Heart left ventricle (tissue), 16 donors: ENCODE results near the gene NUDT4. TPM values are rescaled to one million over a fixed set of nuclear protein-coding genes. Genes with fewer than 3 reads are reported as not detected.
"Not testable (repeated sequence)": the region's sequence is repeated elsewhere in the genome, so short reads cannot be mapped to it uniquely, and the experiment has no call there.

Source experiments
- ATAC-seq, 4 donors: fragments of 200-7000 bp; cut with Tn5 transposase; one replicate each; pipeline ENCODE4 v1.9.1; 2020 to 2022; ENCODE audit warnings: moderate library complexity in 4 of 4, mild to moderate bottlenecking in 3 of 4, moderate number of reproducible peaks in 1 of 4
- DNase-seq, 5 donors: peaks; one replicate each; pipeline ENCODE4 v3.0.0-alpha.2; 2020
- H3K27ac ChIP-seq, 12 donors: fragments of 200-600 bp; sonication (generic) in 4 of 12; one replicate each; pipeline versions ENCODE4 v1.5.0 to v1.8.0; 2016 to 2022; ENCODE audit warnings: mild to moderate bottlenecking in 2 of 12
- H3K27me3 ChIP-seq, 9 donors: fragments of 200-600 bp; sonication (generic) in 2 of 9; one replicate each; pipeline versions ENCODE4 v1.5.1 to v1.8.0; 2016 to 2022; ENCODE audit warnings: mild to moderate bottlenecking in 3 of 9
- H3K36me3 ChIP-seq, 9 donors: fragments of 200-600 bp; sonication (generic) in 2 of 9; one replicate each; pipeline versions ENCODE4 v1.5.0 to v1.8.0; 2018 to 2022; ENCODE audit warnings: mild to moderate bottlenecking in 2 of 9
- H3K4me1 ChIP-seq, 12 donors: fragments of 200-600 bp; sonication (generic) in 4 of 12; one replicate each; pipeline versions ENCODE4 v1.5.0 to v1.8.0; 2016 to 2022; ENCODE audit warnings: mild to moderate bottlenecking in 3 of 12
- H3K4me3 ChIP-seq, 12 donors: fragments of 200-600 bp; sonication (generic) in 4 of 12; one replicate each; pipeline versions ENCODE4 v1.5.0 to v1.8.0; 2017 to 2022; ENCODE audit warnings: mild to moderate bottlenecking in 9 of 12, moderate library complexity in 4 of 12
- H3K9me3 ChIP-seq, 12 donors: fragments of 200-600 bp; sonication (generic) in 4 of 12; one replicate each; pipeline versions ENCODE4 v1.5.0 to v1.8.0; 2016 to 2022; ENCODE audit warnings: mild to moderate bottlenecking in 1 of 12
- CTCF ChIP-seq, 12 donors: fragments of 200-600 bp; sonication (generic) in 4 of 12; IDR thresholded peaks; one replicate each; pipeline versions ENCODE4 v1.5.0 to v1.8.0; 2018 to 2022; ENCODE audit warnings: antibody characterized with exemption in 12 of 12, mild to moderate bottlenecking in 5 of 12
- POLR2A ChIP-seq, 2 donors: fragments of 450-650 bp; IDR thresholded peaks; one replicate each; pipeline ENCODE4 v1.6.1; 2017; ENCODE audit warnings: antibody characterized with exemption in 2 of 2, mild to moderate bottlenecking in 2 of 2, moderate library complexity in 2 of 2
- WGBS, 4 donors: extraction: QIAGEN DNeasy Blood & Tissue Kit in 2 of 4; methylation state at CpG; one replicate each; pipeline versions ENCODE4 v1.1.5 to v1.1.7; 2013 to 2018; 5-methylcytosine and 5-hydroxymethylcytosine counted together
- intact Hi-C, 10 donors: fragments of 100-400 bp; cut with DNase I; formaldehyde crosslinking; loops; one replicate each; pipeline versions ENCODE4 v1.11.1 to v1.14.2; 2022
- polyA plus RNA-seq, 2 donors: library from polyadenylated mRNA; stranded (reverse); fragments of 200-250 nt; gene quantifications; one replicate each; pipeline ENCODE4 v1.2.3, GENCODE V29; 2013
- total RNA-seq, 9 donors: library from RNA; depleted of rRNA in 2 of 9; stranded (reverse); fragments of >200 nt in 2 of 9; fragmentation: NEBNext Ultra II Directional in 3 of 9; extraction: Animal tissue kit (Norgen Biotek cat#: 25700) in 3 of 9; gene quantifications; one replicate each; pipeline versions ENCODE4 v1.1.0 to v1.2.4, GENCODE V29; 2016 to 2023
- donor health status: ischemic (EF 13 %, LVEDD 7.1; RV severe dilation, severe dysfunction).
- donor health status: healthy with polysubstance abuse.
- donor health status: DM: no; HTN: yes; CAD: no.
- donor health status: DM: no; HTN: no; CAD: no.
- donor health status: ischemic (EF 25% LVEDD 6.9; RV normal size, moderate dysfunction).
- donor health status: ischemic (EF 25% LVEDD 5.7; RV mildly dilated, moderate dysfunction).
- donor health status: healthy.
- donor health status: DM: yes; HTN: yes; CAD: no.
- donor health status: ischemic (EF 35%, LVEDD 5.7; RV mildly dilated, moderate dysfunction).
- donor health status: nonischemic (EF 11% LVEDD 7.7; RV severe dilation, severe dysfunction).
- donor health status: DM: yes; HTN: yes; CAD: no.
- donor health status: PGD.
- donor health status: ischemic (EF 29% LVEDD 5.4; RV normal size, mild dysfunction).
- donor health status: nonischemic (EF 23%, LVEDD 6.1; RV moderate dilation, normal function).

The NUDT4 gene
- total and polyA plus RNA-seq, 11 donors = 59.9 to 667 (median 242) TPM

GRCh38 chr12:93407054-93407962 lies 29.6 kb downstream of the NUDT4 start:
- intact Hi-C loops = no loop called here
- H3K36me3 ChIP-seq = peaks cover 0 to 55% (median 46%) of the 10 kb centered on the region in 9 donors
- H3K9me3 ChIP-seq = no peaks in the 10 kb centered on the region
- peak overlapping the region in 1 of 12 donors; percentile 1 for H3K27ac ChIP-seq
- TF ChIP-seq POLR2A (IDR thresholded peaks at IDR 0.05) = no peak
- no peak for TF ChIP-seq CTCF (IDR thresholded peaks at IDR 0.05)
- WGBS, 4 donors = 77 to 90% (median 85%) methylated on average over 5 to 6 of the region's 6 CpGs
- DNase-seq = no peak
- ATAC-seq = peak in 2 of 4 donors; percentile 25 to 44
- peaks cover 0 to 31% (median 15%) of the 10 kb centered on the region in 12 donors for H3K4me1 ChIP-seq
- H3K4me3 ChIP-seq = no peak overlapping the region
- H3K27me3 ChIP-seq = no peaks in the 10 kb centered on the region

- ATAC-seq (no peak), DNase-seq (no peak)
- WGBS, 4 donors = 90 to 96% (median 94%) methylated on average over 2 of the region's 2 CpGs
- peak overlapping the region in 1 of 12 donors; percentile 1 for H3K27ac ChIP-seq
- no peaks in the 10 kb centered on the region for H3K27me3 ChIP-seq
- H3K4me1 ChIP-seq = peaks cover 0 to 38% (median 21%) of the 10 kb centered on the region in 12 donors
- H3K36me3 ChIP-seq = peaks cover 0 to 49% (median 40%) of the 10 kb centered on the region in 9 donors
- intact Hi-C loops = no loop called here
- no peak for TF ChIP-seq CTCF (IDR thresholded peaks at IDR 0.05)
- TF ChIP-seq POLR2A (IDR thresholded peaks at IDR 0.05) = no peak
- no peak overlapping the region for H3K4me3 ChIP-seq
- H3K9me3 ChIP-seq = no peaks in the 10 kb centered on the region
These were observed 30.2 kb downstream of the NUDT4 start for GRCh38 chr12:93407963-93408283.

GRCh38 chr12:93408813-93409212 lies 31.1 kb downstream of the NUDT4 start:
- TF ChIP-seq CTCF (IDR thresholded peaks at IDR 0.05) (no peak), POLR2A (IDR thresholded peaks at IDR 0.05) (no peak)
- Histone ChIP-seq H3K4me3 (no peak overlapping the region), H3K27ac (peak overlapping the region in 1 of 12 donors; percentile 7), H3K4me1 (peaks cover 0 to 46% (median 29%) of the 10 kb centered on the region in 12 donors), H3K9me3 (no peaks in the 10 kb centered on the region), H3K27me3 (no peaks in the 10 kb centered on the region), H3K36me3 (peaks cover 0 to 40% (median 32%) of the 10 kb centered on the region in 9 donors)
- ATAC-seq = no peak
- no peak for DNase-seq
- intact Hi-C loops = no loop called here

- not testable (repeated sequence) for DNase-seq, H3K9me3 ChIP-seq, H3K27me3 ChIP-seq, ATAC-seq, H3K4me3 ChIP-seq
- WGBS, 4 donors = 61 to 72% (median 65%) methylated on average over 4 of the region's 4 CpGs
- peaks cover 0 to 37% (median 24%) of the 10 kb centered on the region in 9 donors for H3K36me3 ChIP-seq
- peak overlapping the region in 1 of 12 donors; percentile 7 for H3K27ac ChIP-seq
- peaks cover 0 to 50% (median 27%) of the 10 kb centered on the region in 12 donors for H3K4me1 ChIP-seq
- intact Hi-C loops = loop anchor here in 3 of 10 donors (10.0 kb wide), 3 partner anchors 425 to 625 kb away; partner anchors contain the start of gene EEA1 (in 1 of the 3)
These were observed 31.8 kb downstream of the NUDT4 start for GRCh38 chr12:93409343-93410187.

GRCh38 chr12:93411060-93411459 lies 33.3 kb downstream of the NUDT4 start:
- not testable (repeated sequence) for H3K4me3 ChIP-seq, DNase-seq, ATAC-seq, H3K9me3 ChIP-seq, H3K27me3 ChIP-seq
- intact Hi-C loops = loop anchor here in 3 of 10 donors (10.0 kb wide), 3 partner anchors 426 to 626 kb away; partner anchors contain the start of gene EEA1 (in 1 of the 3)
- Histone ChIP-seq H3K27ac (peak overlapping the region in 1 of 12 donors; percentile 11), H3K4me1 (peaks cover 0 to 65% (median 39%) of the 10 kb centered on the region in 12 donors), H3K36me3 (peaks cover 0 to 36% (median 24%) of the 10 kb centered on the region in 9 donors)
- WGBS, 4 donors = 51 to 70% (median 53%) methylated on average over 6 of the region's 6 CpGs

- ATAC-seq, DNase-seq, H3K9me3 ChIP-seq, H3K4me3 ChIP-seq, H3K27me3 ChIP-seq: not testable (repeated sequence)
- Histone ChIP-seq H3K27ac (peak overlapping the region in 2 of 12 donors; percentile 4 to 15), H3K36me3 (peaks cover 0 to 31% (median 24%) of the 10 kb centered on the region in 9 donors), H3K4me1 (peaks cover 0 to 71% (median 44%) of the 10 kb centered on the region in 12 donors)
- intact Hi-C loops = loop anchor here in 3 of 10 donors (10.0 kb wide), 3 partner anchors 428 to 628 kb away; partner anchors contain the start of gene EEA1 (in 1 of the 3)
- WGBS, 4 donors = 79 to 87% (median 83%) methylated on average over 8 of the region's 8 CpGs
These were observed 34.7 kb downstream of the NUDT4 start for GRCh38 chr12:93412396-93412795.
